Thyroid gland (tissue), 4 donors: ENCODE results near the gene MEST. TPM values are rescaled to one million over a fixed set of nuclear protein-coding genes. Genes with fewer than 3 reads are reported as not detected.

ENCODE experiments used
- DNase-seq, 2 donors: peaks; one replicate each; pipeline ENCODE4 v3.0.0-alpha.2; 2019
- H3K27ac ChIP-seq, 3 donors: fragments of 200-600 bp; sonication (generic); 1 replicate in 2 of 3; 2 replicates in 1 of 3; pipeline ENCODE4 v1.5.1; 2016 to 2019; ENCODE audit warnings: mild to moderate bottlenecking in 1 of 3, moderate library complexity in 1 of 3
- H3K27me3 ChIP-seq: fragments of 200-600 bp; sonication (generic); one replicate; pipeline ENCODE4 v1.5.1; 2019
- H3K36me3 ChIP-seq, 2 donors: fragments of 200-600 bp; sonication (generic); one replicate each; pipeline ENCODE4 v1.5.1; 2016 to 2019
- H3K4me1 ChIP-seq, 2 donors: fragments of 200-600 bp; sonication (generic); one replicate each; pipeline ENCODE4 v1.5.1; 2017 to 2019
- H3K4me3 ChIP-seq, 3 donors: fragments of 200-600 bp; sonication (generic); replicated peaks in 1 of 3; 1 replicate in 2 of 3; 2 replicates in 1 of 3; pipeline ENCODE4 v1.5.1; 2016; ENCODE audit warnings: mild to moderate bottlenecking in 1 of 3
- H3K9me3 ChIP-seq: fragments of 200-600 bp; sonication (generic); one replicate; pipeline ENCODE4 v1.5.1; 2017
- CTCF ChIP-seq, 6 experiments: fragments of 200-600 bp in 3 of 6; fragments of 450-650 bp in 3 of 6; sonication (generic) in 3 of 6; IDR thresholded peaks; one replicate each; pipeline ENCODE4 v1.5.1; 2016 to 2019; ENCODE audit warnings: antibody characterized with exemption in 6 of 6, mild to moderate bottlenecking in 2 of 6, inconsistent platforms in 1 of 6, moderate library complexity in 1 of 6
- POLR2A ChIP-seq, 2 donors: fragments of 450-650 bp; IDR thresholded peaks; one replicate each; pipeline ENCODE4 v1.6.1; 2017; ENCODE audit warnings: antibody characterized with exemption in 2 of 2, mild to moderate bottlenecking in 2 of 2, moderate library complexity in 1 of 2
- WGBS, 2 donors: methylation state at CpG; one replicate each; pipeline ENCODE4 v1.1.5; 2017; 5-methylcytosine and 5-hydroxymethylcytosine counted together
- intact Hi-C: fragments of 100-400 bp; cut with DNase I; formaldehyde crosslinking; loops from one replicate; pipeline ENCODE4 v1.15.1; 2023
- total RNA-seq, 4 donors: library from RNA; depleted of rRNA; stranded (reverse); fragments of >200 nt; gene quantifications; one replicate each; pipeline ENCODE4 v1.2.3, GENCODE V29; 2016

Gene MEST
- total RNA-seq, 4 donors from 2014 or later, result 20.7 to 29.8 (median 25.5) TPM

GRCh38 chr7:130483031-130483430 is 8.9 kb upstream of the MEST start:
- Histone ChIP-seq H3K4me1 (no peaks in the 10 kb centered on the region), H3K27me3 (no peaks in the 10 kb centered on the region), H3K36me3 (no peaks in the 10 kb centered on the region), H3K27ac (no peak overlapping the region), H3K4me3 (no peak overlapping the region), H3K9me3 (no peaks in the 10 kb centered on the region)
- no peak for DNase-seq
- intact Hi-C loops, result loop anchor here (10.0 kb wide), 1 partner anchor 208 kb away; no protein-coding TSS in a partner anchor
- WGBS, 2 donors, result 93 to 97% methylated on average over 3 of the region's 3 CpGs
- TF ChIP-seq POLR2A (IDR thresholded peaks at IDR 0.05) (no peak), CTCF (IDR thresholded peaks at IDR 0.05) (no peak)

GRCh38 chr7:130485734-130486113 is 6.2 kb upstream of the MEST start:
- no peak for TF ChIP-seq POLR2A (IDR thresholded peaks at IDR 0.05)
- no peak for TF ChIP-seq CTCF (IDR thresholded peaks at IDR 0.05)
- no peak for DNase-seq
- H3K27me3 ChIP-seq, result no peaks in the 10 kb centered on the region
- H3K4me1 ChIP-seq, result no peaks in the 10 kb centered on the region
- intact Hi-C loops, result loop anchor here (10.0 kb wide), 1 partner anchor 211 kb away; no protein-coding TSS in a partner anchor
- H3K27ac ChIP-seq, result peak overlapping the region in 2 of 3 donors; percentile 68 to 75
- H3K36me3 ChIP-seq, result no peaks in the 10 kb centered on the region
- 67 to 73% methylated on average over 11 of the region's 11 CpGs for WGBS, 2 donors
- peak overlapping the region in 1 of 3 donors; percentile 50 for H3K4me3 ChIP-seq
- no peaks in the 10 kb centered on the region for H3K9me3 ChIP-seq

- Histone ChIP-seq H3K9me3 (no peaks in the 10 kb centered on the region), H3K4me3 (peak overlapping the region in 2 of 3 donors; percentile 50 to 63), H3K4me1 (no peaks in the 10 kb centered on the region), H3K36me3 (no peaks in the 10 kb centered on the region), H3K27ac (peak overlapping the region; percentile 53 to 75 (median 68)), H3K27me3 (no peaks in the 10 kb centered on the region)
- DNase-seq, result peak; percentile 88 to 91
- intact Hi-C loops, result loop anchor here (10.0 kb wide), 1 partner anchor 212 kb away; no protein-coding TSS in a partner anchor
- WGBS, 2 donors, result 14 to 16% methylated on average over 24 to 42 of the region's 67 CpGs
- no peak for TF ChIP-seq POLR2A (IDR thresholded peaks at IDR 0.05)
- TF ChIP-seq CTCF (IDR thresholded peaks at IDR 0.05), result peak; percentile 53 to 90 (median 74)
Observed at GRCh38 chr7:130486114-130486953, 5.6 kb upstream of the MEST start.

- no peak for DNase-seq
- Histone ChIP-seq H3K36me3 (no peaks in the 10 kb centered on the region), H3K27me3 (no peaks in the 10 kb centered on the region), H3K27ac (peak overlapping the region; percentile 53 to 75 (median 68)), H3K4me3 (peak overlapping the region in 2 of 3 donors; percentile 50 to 63), H3K9me3 (no peaks in the 10 kb centered on the region), H3K4me1 (no peaks in the 10 kb centered on the region)
- TF ChIP-seq POLR2A (IDR thresholded peaks at IDR 0.05) (no peak), CTCF (IDR thresholded peaks at IDR 0.05) (no peak)
- intact Hi-C loops, result loop anchor here (10.0 kb wide), 1 partner anchor 212 kb away; no protein-coding TSS in a partner anchor
- WGBS, 2 donors, result 8 to 12% methylated on average over 6 of the region's 6 CpGs
Observed at GRCh38 chr7:130486954-130487436, 4.9 kb upstream of the MEST start.
